ENCODE data around the gene VCAN. TPM values are rescaled to one million over a fixed set of nuclear protein-coding genes. Genes with fewer than 3 reads are reported as not detected.

The VCAN gene
- total RNA-seq, 1 experiment from 2014 or later = 69.4 TPM

DNA sequence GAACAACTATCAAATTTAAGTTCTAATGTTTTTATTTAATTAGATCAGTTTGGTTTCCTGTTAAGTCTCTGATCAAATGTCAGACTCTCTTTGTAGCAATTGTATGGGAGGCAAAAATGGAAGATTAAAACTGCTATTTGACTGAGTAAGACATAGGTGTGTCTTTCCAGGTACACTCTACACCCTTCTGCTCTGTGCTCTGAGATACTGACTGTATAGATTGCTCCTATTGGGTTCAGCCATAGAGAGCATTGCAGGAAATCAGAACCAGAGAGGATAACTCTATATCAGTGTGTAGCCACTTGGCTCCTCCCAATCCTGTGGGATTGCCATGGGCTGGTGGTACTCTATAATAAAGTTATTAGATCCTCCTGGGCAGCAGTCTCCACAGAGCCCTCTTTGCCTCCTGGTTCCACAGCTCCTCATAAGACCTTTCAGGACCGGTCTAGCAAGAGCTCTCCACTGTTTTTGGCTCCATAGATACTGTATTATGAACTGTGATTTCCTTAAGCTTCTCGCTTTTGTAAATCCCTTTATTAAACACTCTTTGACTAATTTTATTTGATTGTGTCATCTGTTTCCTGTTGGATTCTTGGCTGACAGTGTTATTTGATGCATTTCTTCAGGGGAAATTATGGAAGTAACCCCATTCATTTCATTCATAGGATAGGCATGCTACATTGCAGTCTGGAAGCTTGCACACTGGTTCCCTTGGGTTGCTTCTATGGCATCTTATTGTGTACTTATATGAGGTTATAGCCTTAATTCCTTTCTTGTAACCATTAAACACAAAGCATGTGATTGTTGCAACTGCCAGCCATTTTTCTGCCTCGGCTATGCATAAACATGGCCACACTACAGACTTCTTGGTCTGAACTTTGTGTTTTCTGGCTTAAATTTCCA lies 115.6 kb downstream of the VCAN start:
- peaks cover 10% of the 10 kb centered on the region for H3K4me1 ChIP-seq (replicated peaks)
- no peak for DNase-seq (ENCODE audit: low read depth in 1 of 2, low spot score in 2 of 2)

DNA sequence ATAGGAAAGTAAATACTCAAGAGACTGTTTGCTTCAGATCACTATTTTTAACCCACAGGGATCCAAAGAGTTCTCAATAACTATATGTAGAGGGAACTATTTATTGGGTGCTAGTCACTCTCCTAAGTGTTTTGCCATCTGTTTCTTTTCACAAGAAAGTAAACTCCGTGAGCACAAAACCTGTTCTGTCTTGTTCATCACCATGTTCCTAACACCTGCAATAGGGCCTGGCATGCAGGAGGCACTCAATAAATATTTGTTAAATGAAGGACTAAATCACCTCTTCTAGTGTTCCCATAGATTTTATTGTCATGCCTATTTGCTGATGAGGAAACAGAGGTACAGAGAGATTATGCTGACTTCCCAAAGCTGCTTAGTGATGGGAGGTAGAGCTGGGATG lies 118.2 kb downstream of the VCAN start:
- no peak for DNase-seq (ENCODE audit: low read depth in 1 of 2, low spot score in 2 of 2)
- Histone ChIP-seq H3K27me3 (replicated peaks) (no peaks in the 10 kb centered on the region), H3K4me1 (replicated peaks) (peaks cover 6% of the 10 kb centered on the region), H3K27ac (no peak overlapping the region), H3K36me3 (no peaks in the 10 kb centered on the region), H3K9me3 (replicated peaks) (no peaks in the 10 kb centered on the region), H3K4me3 (no peak overlapping the region)

More for the DNA sequence above, 115.6 kb downstream of the VCAN start:
- Histone ChIP-seq H3K27ac (no peak overlapping the region), H3K36me3 (peaks cover 7% of the 10 kb centered on the region), H3K4me3 (no peak overlapping the region), H3K9me3 (replicated peaks) (no peaks in the 10 kb centered on the region), H3K27me3 (replicated peaks) (no peaks in the 10 kb centered on the region)

DNA sequence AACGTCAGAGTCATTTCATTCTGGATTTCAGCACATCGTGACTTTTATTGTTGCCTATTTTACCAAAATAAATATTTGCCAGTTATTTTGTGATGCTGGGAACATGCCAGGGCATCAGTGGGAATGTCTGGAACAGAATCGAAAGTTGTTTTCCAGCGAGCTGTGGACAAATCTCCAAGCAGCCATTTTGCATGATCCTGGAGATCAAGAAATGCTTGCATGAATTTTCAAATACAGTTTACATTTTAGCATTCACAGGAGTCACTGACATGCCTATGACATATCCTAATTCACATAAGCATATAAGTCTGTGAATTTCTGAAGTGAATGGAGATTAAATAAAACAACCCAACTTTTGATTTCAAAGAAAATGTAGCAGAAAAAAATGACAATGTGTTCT lies 119.4 kb downstream of the VCAN start:
- Histone ChIP-seq H3K36me3 (no peaks in the 10 kb centered on the region), H3K4me1 (replicated peaks) (no peaks in the 10 kb centered on the region), H3K4me3 (no peak overlapping the region), H3K27me3 (replicated peaks) (no peaks in the 10 kb centered on the region), H3K9me3 (replicated peaks) (no peaks in the 10 kb centered on the region), H3K27ac (no peak overlapping the region)
- no peak for DNase-seq (ENCODE audit: low read depth in 1 of 2, low spot score in 2 of 2)

DNA sequence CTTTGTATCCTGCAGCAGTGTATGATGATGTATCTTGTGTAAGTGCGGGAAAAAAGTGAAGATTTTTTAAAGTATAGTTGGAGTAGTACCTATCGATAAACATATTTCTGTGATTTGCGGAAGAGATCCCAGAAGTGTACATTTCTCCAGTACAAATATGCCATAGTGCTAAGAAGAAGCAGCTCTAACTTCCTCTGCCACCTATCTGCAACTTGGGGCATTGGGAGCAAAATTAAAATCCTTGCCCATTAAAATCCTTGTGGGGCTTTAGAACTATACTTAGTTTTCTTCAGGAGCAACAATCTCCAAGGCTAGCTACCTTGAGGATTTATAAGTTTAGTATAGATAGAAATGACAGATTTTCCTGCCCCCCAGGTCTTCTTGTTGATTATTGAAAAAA lies 123.7 kb downstream of the VCAN start:
- DNase-seq (ENCODE audit: low read depth in 1 of 2, low spot score in 2 of 2) = no peak
- Histone ChIP-seq H3K27me3 (replicated peaks) (no peaks in the 10 kb centered on the region), H3K27ac (no peak overlapping the region), H3K36me3 (no peaks in the 10 kb centered on the region), H3K4me3 (no peak overlapping the region), H3K4me1 (replicated peaks) (no peaks in the 10 kb centered on the region), H3K9me3 (replicated peaks) (no peaks in the 10 kb centered on the region)

DNA sequence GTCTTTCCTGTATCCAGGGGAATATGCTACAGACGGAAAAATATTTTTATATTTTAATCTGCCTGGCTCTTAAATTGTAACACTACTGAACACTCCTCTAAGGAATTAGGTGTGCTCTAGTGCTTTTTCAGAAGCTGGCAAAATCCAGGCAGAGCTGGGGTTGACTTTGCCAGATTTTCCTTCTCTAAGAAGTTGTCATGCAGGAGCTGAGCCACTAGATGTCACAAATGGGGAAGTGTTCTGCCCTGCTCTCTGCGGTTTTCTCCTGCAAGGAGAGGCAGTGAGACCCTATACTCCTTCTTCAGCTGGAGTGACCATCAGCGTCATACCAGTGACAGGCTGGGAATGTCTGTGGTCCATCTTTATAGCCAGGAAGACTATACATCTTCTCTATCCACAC lies 136.6 kb downstream of the VCAN start:
- H3K36me3 ChIP-seq = no peaks in the 10 kb centered on the region
- H3K4me1 ChIP-seq (replicated peaks) = no peaks in the 10 kb centered on the region
- peak; percentile 27 to 48 for DNase-seq (ENCODE audit: low read depth in 1 of 2, low spot score in 2 of 2)
- no peaks in the 10 kb centered on the region for H3K27me3 ChIP-seq (replicated peaks)
- H3K27ac ChIP-seq = no peak overlapping the region
- no peaks in the 10 kb centered on the region for H3K9me3 ChIP-seq (replicated peaks)
- no peak overlapping the region for H3K4me3 ChIP-seq

DNA sequence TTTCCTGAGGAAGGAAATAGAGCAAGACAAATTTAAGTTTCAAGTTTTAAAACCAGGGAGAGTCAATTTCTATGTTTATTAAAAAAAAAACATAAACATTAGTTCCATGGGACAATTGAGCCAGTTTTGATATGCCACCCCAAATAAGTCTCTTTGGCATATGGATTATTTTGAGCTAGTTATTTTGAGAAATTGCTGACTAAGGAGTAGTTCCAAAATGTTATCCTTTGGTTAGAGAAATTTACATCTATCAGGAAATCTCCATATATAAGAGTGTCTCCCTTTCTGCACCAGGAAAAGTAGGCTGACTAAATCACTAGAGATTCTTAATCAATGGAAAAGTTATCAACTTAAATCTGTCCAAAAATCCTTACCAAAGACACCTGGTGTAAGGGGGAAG lies 143.3 kb downstream of the VCAN start:
- no peak overlapping the region for H3K27ac ChIP-seq
- no peaks in the 10 kb centered on the region for H3K27me3 ChIP-seq (replicated peaks)
- H3K9me3 ChIP-seq (replicated peaks) = no peaks in the 10 kb centered on the region
- H3K4me1 ChIP-seq (replicated peaks) = no peaks in the 10 kb centered on the region
- H3K4me3 ChIP-seq = no peak overlapping the region
- DNase-seq (ENCODE audit: low read depth in 1 of 2, low spot score in 2 of 2) = no peak
- no peaks in the 10 kb centered on the region for H3K36me3 ChIP-seq

DNA sequence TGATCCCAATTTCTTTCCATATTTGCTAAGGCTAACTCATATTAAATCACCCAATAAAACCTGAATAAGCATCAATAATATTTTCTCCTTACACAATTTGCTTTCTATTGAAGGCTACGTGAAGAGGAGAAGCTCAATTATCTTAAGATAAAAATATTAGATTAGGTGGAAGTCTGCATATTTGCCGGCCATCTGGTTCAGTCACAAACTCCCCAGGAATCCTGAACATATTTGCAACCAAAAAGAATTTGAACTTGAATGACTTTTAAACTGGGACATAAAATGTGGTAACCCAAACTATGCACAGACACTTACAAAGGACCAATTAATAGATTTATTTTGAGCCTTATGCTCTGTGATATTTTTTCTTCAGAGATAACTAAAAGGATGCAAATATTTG lies 156.8 kb downstream of the VCAN start:
- Histone ChIP-seq H3K27me3 (replicated peaks) (no peaks in the 10 kb centered on the region; the same call in 1 of the 2 replicates), H3K4me1 (replicated peaks) (no peaks in the 10 kb centered on the region), H3K27ac (no peak overlapping the region), H3K36me3 (no peaks in the 10 kb centered on the region), H3K9me3 (replicated peaks) (no peaks in the 10 kb centered on the region), H3K4me3 (no peak overlapping the region)
- no peak for DNase-seq (ENCODE audit: low read depth in 1 of 2, low spot score in 2 of 2)

Other genes starting within 250 kb of the VCAN start
- 1.2 and 3.3 TPM in 2 replicates for gene HAPLN1, start 249.1 kb downstream of the VCAN start, total RNA-seq (2014; rRNA removed; shearing (Covaris generic))